Trophoblast cell (in vitro differentiated cells and primary cell): Measurements from ENCODE around the gene CD3G.

Source experiments
- DNase-seq, 2 donors: peaks; one replicate each; pipeline ENCODE4 v3.0.0-alpha.2; 2016
- H2AFZ ChIP-seq: 2 replicates; pipeline ENCODE4 v1.6.1; 2013; ENCODE audit warnings: low read length, moderate library complexity, mild to moderate bottlenecking; ENCODE audit not compliant: insufficient read depth, poor library complexity
- H2AK5ac ChIP-seq: 2 replicates; pipeline ENCODE4 v1.6.1; 2013; ENCODE audit warnings: mild to moderate bottlenecking, low read length
- H2BK120ac ChIP-seq: 2 replicates; pipeline ENCODE4 v1.6.1; 2013; ENCODE audit warnings: low read length, mild to moderate bottlenecking, moderate library complexity; ENCODE audit not compliant: insufficient read depth, poor library complexity
- H2BK12ac ChIP-seq: 2 replicates; pipeline ENCODE4 v1.6.1; 2013; ENCODE audit warnings: mild to moderate bottlenecking, low read length, moderate library complexity
- H2BK5ac ChIP-seq: 2 replicates; pipeline ENCODE4 v1.6.1; 2013; ENCODE audit warnings: low read length, low read depth, moderate library complexity, mild to moderate bottlenecking; ENCODE audit not compliant: poor library complexity
- H3K14ac ChIP-seq: 2 replicates; pipeline ENCODE4 v1.6.1; 2013; ENCODE audit warnings: mild to moderate bottlenecking, low read length
- H3K18ac ChIP-seq: 2 replicates; pipeline ENCODE4 v1.6.1; 2013; ENCODE audit warnings: mild to moderate bottlenecking, low read length
- H3K23ac ChIP-seq: 2 replicates; pipeline ENCODE4 v1.6.1; 2013; ENCODE audit warnings: low read length
- H3K27ac ChIP-seq: 2 replicates; pipeline ENCODE4 v1.5.1; 2013; ENCODE audit warnings: low read depth, mild to moderate bottlenecking, inconsistent platforms, low read length, moderate library complexity
- H3K27me3 ChIP-seq: 2 replicates; pipeline ENCODE4 v1.6.1; 2013; ENCODE audit warnings: inconsistent platforms, mild to moderate bottlenecking, low read length, moderate library complexity; ENCODE audit not compliant: insufficient read depth
- H3K36me3 ChIP-seq, 2 experiments: 1 replicate in 1 of 2; 2 replicates in 1 of 2; pipeline ENCODE4 v1.6.1; 2013; ENCODE audit warnings: low read length in 2 of 2, mild to moderate bottlenecking in 2 of 2, moderate library complexity in 1 of 2; ENCODE audit not compliant: insufficient read depth in 2 of 2, control insufficient read depth in 1 of 2
- H3K4ac ChIP-seq: 2 replicates; pipeline ENCODE4 v1.6.1; 2013; ENCODE audit warnings: low read depth, mild to moderate bottlenecking, low read length, moderate library complexity
- H3K4me1 ChIP-seq, 2 experiments: 1 replicate in 1 of 2; 2 replicates in 1 of 2; pipeline ENCODE4 v1.6.1; 2013; ENCODE audit warnings: low read length in 2 of 2, mild to moderate bottlenecking in 2 of 2, moderate library complexity in 1 of 2; ENCODE audit not compliant: insufficient read depth in 2 of 2, control insufficient read depth in 1 of 2
- H3K4me2 ChIP-seq: 2 replicates; pipeline ENCODE4 v1.6.1; 2013; ENCODE audit warnings: inconsistent platforms, mild to moderate bottlenecking, low read length, moderate library complexity
- H3K4me3 ChIP-seq: 2 replicates; pipeline ENCODE4 v1.5.1; 2013; ENCODE audit warnings: mild to moderate bottlenecking, low read depth, low read length, inconsistent platforms
- H3K79me1 ChIP-seq: one replicate; pipeline ENCODE4 v1.6.1; 2013; ENCODE audit warnings: low read length
- H3K79me2 ChIP-seq: 2 replicates; pipeline ENCODE4 v1.6.1; 2013; ENCODE audit warnings: low read length, mild to moderate bottlenecking; ENCODE audit not compliant: control insufficient read depth, insufficient read depth, poor library complexity
- H3K9ac ChIP-seq: 2 replicates; pipeline ENCODE4 v1.6.1; 2013; ENCODE audit warnings: mild to moderate bottlenecking, low read length
- H3K9me3 ChIP-seq: 2 replicates; pipeline ENCODE4 v1.6.1; 2013; ENCODE audit warnings: low read depth, mild to moderate bottlenecking, control low read depth, inconsistent platforms, low read length; ENCODE audit not compliant: insufficient read depth
- H4K12ac ChIP-seq: 2 replicates; pipeline ENCODE4 v1.6.1; 2013; ENCODE audit warnings: low read depth, mild to moderate bottlenecking, low read length, moderate library complexity
- H4K8ac ChIP-seq: 2 replicates; pipeline ENCODE4 v1.6.1; 2013; ENCODE audit warnings: low read depth, mild to moderate bottlenecking, low read length, moderate library complexity
- H4K91ac ChIP-seq: one replicate; pipeline ENCODE4 v1.6.1; 2013; ENCODE audit warnings: low read depth, mild to moderate bottlenecking, low read length, moderate library complexity
- WGBS: extraction: QIAGEN DNeasy Blood & Tissue Kit; methylation state at CpG from one replicate; pipeline ENCODE4 v1.1.7; 2013; ENCODE audit warnings: missing lambda C conversion rate; ENCODE audit not compliant: insufficient read length, insufficient coverage; ENCODE audit errors: extremely low coverage; 5-methylcytosine and 5-hydroxymethylcytosine counted together

The CD3G gene

DNA sequence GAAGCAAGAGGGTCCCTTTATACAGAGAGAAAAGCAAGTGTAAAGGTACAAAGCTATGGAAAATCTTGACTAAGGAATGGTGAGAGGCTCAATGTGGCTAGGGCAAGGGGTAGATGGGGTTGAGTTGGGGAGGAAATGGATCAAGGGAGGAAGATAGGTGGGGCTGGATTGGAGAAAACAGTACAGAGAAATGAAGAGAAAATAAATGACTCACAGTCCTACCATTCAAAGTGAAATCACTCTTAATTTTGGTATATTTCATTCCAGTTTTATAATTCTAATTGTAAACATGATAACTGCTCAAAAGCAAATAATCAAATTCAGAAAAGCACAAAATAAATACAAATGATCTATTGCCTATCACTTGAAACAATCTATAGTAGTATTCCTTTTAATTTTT is 31.8 kb downstream of the CD3G start:
- H3K36me3 ChIP-seq: peaks cover 9 to 43% of the 10 kb centered on the region in 2 experiments
- no peak overlapping the region for H2BK120ac ChIP-seq
- H2AK5ac ChIP-seq: no peak overlapping the region
- H4K12ac ChIP-seq: no peak overlapping the region
- H3K4ac ChIP-seq: no peak overlapping the region
- no peaks in the 10 kb centered on the region for H3K9me3 ChIP-seq
- no peak for DNase-seq
- H2BK5ac ChIP-seq: no peak overlapping the region
- H3K27me3 ChIP-seq: no peaks in the 10 kb centered on the region
- H3K79me1 ChIP-seq: no peaks in the 10 kb centered on the region
- H3K27ac ChIP-seq: no peak overlapping the region
- no peak overlapping the region for H2BK12ac ChIP-seq
- no peak overlapping the region for H2AFZ ChIP-seq
- H3K14ac ChIP-seq: no peak overlapping the region
- H3K9ac ChIP-seq: no peak overlapping the region
- H4K91ac ChIP-seq: no peak overlapping the region
- H4K8ac ChIP-seq: no peak overlapping the region
- no peaks in the 10 kb centered on the region for H3K4me1 ChIP-seq
- no peaks in the 10 kb centered on the region for H3K79me2 ChIP-seq
- H3K4me2 ChIP-seq: no peak overlapping the region
- no peak overlapping the region for H3K23ac ChIP-seq
- H3K4me3 ChIP-seq: no peak overlapping the region
- no peak overlapping the region for H3K18ac ChIP-seq

GRCh38 chr11:118379497-118379896 is 35.4 kb downstream of the CD3G start:
- Histone ChIP-seq H2BK120ac (no peak overlapping the region), H3K79me1 (no peaks in the 10 kb centered on the region), H4K8ac (no peak overlapping the region), H2BK12ac (no peak overlapping the region), H3K4me3 (no peak overlapping the region), H2AFZ (no peak overlapping the region), H3K23ac (no peak overlapping the region), H3K18ac (no peak overlapping the region), H3K14ac (no peak overlapping the region), H3K79me2 (no peaks in the 10 kb centered on the region), H3K36me3 (peaks cover 13 to 39% of the 10 kb centered on the region in 2 experiments), H3K27me3 (no peaks in the 10 kb centered on the region), H3K9ac (no peak overlapping the region), H2BK5ac (no peak overlapping the region), H3K4me1 (no peaks in the 10 kb centered on the region), H3K4ac (no peak overlapping the region), H2AK5ac (no peak overlapping the region), H3K27ac (no peak overlapping the region), H4K12ac (no peak overlapping the region), H4K91ac (no peak overlapping the region), H3K9me3 (no peaks in the 10 kb centered on the region), H3K4me2 (no peak overlapping the region)
- no peak for DNase-seq
- no CpG with 5 or more reads among the region's 4 CpGs for WGBS

GRCh38 chr11:118380571-118380970 is 36.4 kb downstream of the CD3G start:
- Histone ChIP-seq H3K18ac (no peak overlapping the region), H3K79me1 (no peaks in the 10 kb centered on the region), H2BK120ac (no peak overlapping the region), H4K91ac (no peak overlapping the region), H3K4me1 (no peaks in the 10 kb centered on the region), H2AFZ (no peak overlapping the region), H2AK5ac (no peak overlapping the region), H3K79me2 (no peaks in the 10 kb centered on the region), H3K23ac (no peak overlapping the region), H3K4me2 (no peak overlapping the region), H3K4me3 (no peak overlapping the region), H3K27ac (no peak overlapping the region), H2BK12ac (no peak overlapping the region), H2BK5ac (no peak overlapping the region), H3K27me3 (no peaks in the 10 kb centered on the region), H3K36me3 (peaks cover 13 to 40% of the 10 kb centered on the region in 2 experiments), H3K9me3 (no peaks in the 10 kb centered on the region), H3K14ac (no peak overlapping the region), H3K9ac (no peak overlapping the region), H3K4ac (no peak overlapping the region), H4K8ac (no peak overlapping the region), H4K12ac (no peak overlapping the region)
- DNase-seq: no peak

DNA sequence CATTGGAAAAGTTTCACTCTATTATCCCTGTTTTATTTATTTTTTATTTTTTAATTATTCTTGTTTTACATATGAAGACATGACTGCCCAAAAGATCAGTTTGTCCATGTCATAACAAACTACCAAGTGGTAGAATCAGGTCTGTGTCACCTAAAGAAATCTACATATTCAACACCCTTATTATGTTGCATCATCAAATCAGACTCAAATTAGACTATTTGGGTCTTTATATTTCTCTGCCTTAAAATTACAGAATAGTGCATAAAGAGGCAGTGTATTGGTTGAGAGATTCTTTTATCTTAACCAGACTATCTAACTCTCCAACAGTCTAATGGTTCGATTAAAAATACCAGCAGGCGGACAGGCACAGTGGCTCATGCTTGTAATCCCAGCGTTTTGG is 38.8 kb downstream of the CD3G start:
- no peak overlapping the region for H2BK12ac ChIP-seq
- no peak overlapping the region for H3K4me2 ChIP-seq
- H3K18ac ChIP-seq: no peak overlapping the region
- H2BK5ac ChIP-seq: no peak overlapping the region
- no CpG with 5 or more reads among the region's 3 CpGs for WGBS
- no peak overlapping the region for H3K14ac ChIP-seq
- H2AFZ ChIP-seq: no peak overlapping the region
- H4K12ac ChIP-seq: no peak overlapping the region
- H3K36me3 ChIP-seq: peaks cover 8 to 38% of the 10 kb centered on the region in 2 experiments
- no peak overlapping the region for H3K23ac ChIP-seq
- H3K79me1 ChIP-seq: no peaks in the 10 kb centered on the region
- no peaks in the 10 kb centered on the region for H3K79me2 ChIP-seq
- no peak overlapping the region for H3K4ac ChIP-seq
- DNase-seq: no peak
- no peak overlapping the region for H3K27ac ChIP-seq
- H2AK5ac ChIP-seq: no peak overlapping the region
- H3K4me1 ChIP-seq: no peaks in the 10 kb centered on the region
- no peaks in the 10 kb centered on the region for H3K27me3 ChIP-seq
- no peak overlapping the region for H3K4me3 ChIP-seq
- no peak overlapping the region for H4K8ac ChIP-seq
- no peak overlapping the region for H3K9ac ChIP-seq
- H3K9me3 ChIP-seq: no peaks in the 10 kb centered on the region
- H2BK120ac ChIP-seq: no peak overlapping the region
- H4K91ac ChIP-seq: no peak overlapping the region

GRCh38 chr11:118383657-118384056 is 39.5 kb downstream of the CD3G start:
- H4K12ac ChIP-seq: no peak overlapping the region

More at GRCh38 chr11:118383657-118384056, 39.5 kb downstream of the CD3G start:
- no peak overlapping the region for H3K4me2 ChIP-seq
- no peak overlapping the region for H3K23ac ChIP-seq
- H2AFZ ChIP-seq: no peak overlapping the region
- no peak overlapping the region for H3K9ac ChIP-seq
- no peak overlapping the region for H3K4ac ChIP-seq
- no peak overlapping the region for H2AK5ac ChIP-seq
- no peaks in the 10 kb centered on the region for H3K27me3 ChIP-seq
- H3K79me1 ChIP-seq: no peaks in the 10 kb centered on the region
- no peak overlapping the region for H2BK12ac ChIP-seq
- no peaks in the 10 kb centered on the region for H3K9me3 ChIP-seq
- H4K8ac ChIP-seq: no peak overlapping the region
- H3K27ac ChIP-seq: no peak overlapping the region
- H3K4me3 ChIP-seq: no peak overlapping the region
- H2BK120ac ChIP-seq: no peak overlapping the region
- H4K91ac ChIP-seq: no peak overlapping the region
- no peak overlapping the region for H3K14ac ChIP-seq
- DNase-seq: no peak
- H2BK5ac ChIP-seq: no peak overlapping the region
- H3K79me2 ChIP-seq: no peaks in the 10 kb centered on the region
- no peak overlapping the region for H3K18ac ChIP-seq
- WGBS: no CpG with 5 or more reads among the region's 3 CpGs
- H3K4me1 ChIP-seq: no peaks in the 10 kb centered on the region
- peaks cover 10 to 42% of the 10 kb centered on the region in 2 experiments for H3K36me3 ChIP-seq
